ENCODE data around the gene CD36.

CD36 gene

GRCh38 chr7:80708123-80708522, 69.7 kb downstream of the CD36 start:
- Histone ChIP-seq H3K4me2 (ENCODE audit: low read depth, low read length) (no peak overlapping the region), H3K27ac (ENCODE audit: low read length) (no peak overlapping the region), H3K9ac (ENCODE audit: low read length) (no peak overlapping the region), H4K20me1 (ENCODE audit: insufficient read depth, low read length) (no peaks in the 10 kb centered on the region), H3K4me3 (ENCODE audit: low read length) (no peak overlapping the region), H2AFZ (ENCODE audit: low read length) (no peak overlapping the region), H3K9me3 (replicated peaks; ENCODE audit: insufficient read depth, low read length) (no peaks in the 10 kb centered on the region), H3F3A (ENCODE audit: insufficient read depth, low read length) (no peaks in the 10 kb centered on the region), H3K27me3 (replicated peaks; ENCODE audit: insufficient read depth, low read length) (no peaks in the 10 kb centered on the region), H3K9me2 (replicated peaks; ENCODE audit: insufficient read depth, low read length) (no peaks in the 10 kb centered on the region), H3K79me2 (ENCODE audit: low read length) (no peaks in the 10 kb centered on the region), H3K36me3 (replicated peaks; ENCODE audit: insufficient read depth, low read length) (no peaks in the 10 kb centered on the region), H3K4me1 (ENCODE audit: low read length) (no peaks in the 10 kb centered on the region)
- DNase-seq: no peak
- TF ChIP-seq EZH2 (optimal IDR thresholded peaks at IDR 0.05; ENCODE audit: low read depth, low read length): no peak
- TF ChIP-seq EZH2phosphoT487 (IDR thresholded peaks at IDR 0.05; ENCODE audit: low read length): no peak
- no peak for TF ChIP-seq CTCF (IDR thresholded peaks at IDR 0.05; ENCODE audit: low read length)

DNA sequence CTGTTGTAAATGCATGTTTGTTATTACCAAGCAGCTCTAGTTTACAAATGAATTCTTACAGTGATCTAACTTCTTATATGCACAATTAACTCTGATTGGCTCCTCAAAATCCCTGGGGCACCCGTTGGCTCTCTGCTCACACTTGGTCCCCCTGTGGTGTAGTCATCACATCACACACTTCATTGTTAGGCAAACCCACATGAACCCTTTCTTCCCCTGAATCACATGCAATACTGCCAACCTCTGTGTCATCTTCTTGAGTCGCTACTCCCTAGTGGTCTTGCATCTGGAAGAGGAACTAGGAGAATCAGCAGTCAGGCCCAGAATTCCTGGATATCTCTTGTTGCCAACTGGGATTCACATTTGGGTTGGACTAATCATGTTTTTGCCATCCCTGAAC, 73.1 kb downstream of the CD36 start:
- no peaks in the 10 kb centered on the region for H3K27me3 ChIP-seq (replicated peaks; ENCODE audit: insufficient read depth, low read length)
- no peak for TF ChIP-seq EZH2 (optimal IDR thresholded peaks at IDR 0.05; ENCODE audit: low read depth, low read length)
- TF ChIP-seq EZH2phosphoT487 (IDR thresholded peaks at IDR 0.05; ENCODE audit: low read length): no peak
- TF ChIP-seq CTCF (IDR thresholded peaks at IDR 0.05; ENCODE audit: low read length): no peak
- H3F3A ChIP-seq (ENCODE audit: insufficient read depth, low read length): no peaks in the 10 kb centered on the region
- no peak for DNase-seq
- no peaks in the 10 kb centered on the region for H4K20me1 ChIP-seq (ENCODE audit: insufficient read depth, low read length)
- no peak overlapping the region for H3K9ac ChIP-seq (ENCODE audit: low read length)
- H3K79me2 ChIP-seq (ENCODE audit: low read length): no peaks in the 10 kb centered on the region
- H3K4me1 ChIP-seq (ENCODE audit: low read length): no peaks in the 10 kb centered on the region
- H2AFZ ChIP-seq (ENCODE audit: low read length): no peak overlapping the region
- H3K9me2 ChIP-seq (replicated peaks; ENCODE audit: insufficient read depth, low read length): no peaks in the 10 kb centered on the region
- H3K27ac ChIP-seq (ENCODE audit: low read length): no peak overlapping the region
- H3K36me3 ChIP-seq (replicated peaks; ENCODE audit: insufficient read depth, low read length): no peaks in the 10 kb centered on the region
- H3K4me2 ChIP-seq (ENCODE audit: low read depth, low read length): no peak overlapping the region
- no peaks in the 10 kb centered on the region for H3K9me3 ChIP-seq (replicated peaks; ENCODE audit: insufficient read depth, low read length)
- H3K4me3 ChIP-seq (ENCODE audit: low read length): no peak overlapping the region

DNA sequence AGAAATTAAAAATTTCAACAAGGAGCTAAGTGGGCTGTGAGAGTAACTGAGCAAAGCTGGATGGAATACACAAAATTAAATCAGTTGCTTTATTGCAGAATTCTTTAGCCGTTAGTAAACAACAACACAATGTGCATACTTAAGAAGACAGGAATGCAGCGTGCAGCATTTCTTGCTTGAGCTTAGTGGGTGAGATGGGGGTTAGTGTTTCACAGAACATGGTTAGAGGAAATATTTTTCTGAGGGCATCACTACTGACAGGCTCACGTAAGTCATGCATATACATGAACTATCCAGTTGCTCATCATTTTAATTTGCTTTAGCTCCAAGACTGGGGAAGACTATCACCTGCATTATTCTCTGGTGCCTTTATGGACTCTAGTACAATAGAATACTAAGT, 80.8 kb downstream of the CD36 start:
- H3K9ac ChIP-seq (ENCODE audit: low read length): no peak overlapping the region
- H3K9me2 ChIP-seq (replicated peaks; ENCODE audit: insufficient read depth, low read length): no peaks in the 10 kb centered on the region
- DNase-seq: no peak
- H3K79me2 ChIP-seq (ENCODE audit: low read length): no peaks in the 10 kb centered on the region
- H2AFZ ChIP-seq (ENCODE audit: low read length): no peak overlapping the region
- H3F3A ChIP-seq (ENCODE audit: insufficient read depth, low read length): no peaks in the 10 kb centered on the region
- no peaks in the 10 kb centered on the region for H3K27me3 ChIP-seq (replicated peaks; ENCODE audit: insufficient read depth, low read length)
- TF ChIP-seq EZH2phosphoT487 (IDR thresholded peaks at IDR 0.05; ENCODE audit: low read length): no peak
- no peak for TF ChIP-seq CTCF (IDR thresholded peaks at IDR 0.05; ENCODE audit: low read length)
- TF ChIP-seq EZH2 (optimal IDR thresholded peaks at IDR 0.05; ENCODE audit: low read depth, low read length): no peak
- H3K4me2 ChIP-seq (ENCODE audit: low read depth, low read length): no peak overlapping the region
- no peaks in the 10 kb centered on the region for H3K4me1 ChIP-seq (ENCODE audit: low read length)
- H3K4me3 ChIP-seq (ENCODE audit: low read length): no peak overlapping the region
- H3K9me3 ChIP-seq (replicated peaks; ENCODE audit: insufficient read depth, low read length): no peaks in the 10 kb centered on the region
- no peaks in the 10 kb centered on the region for H4K20me1 ChIP-seq (ENCODE audit: insufficient read depth, low read length)
- H3K36me3 ChIP-seq (replicated peaks; ENCODE audit: insufficient read depth, low read length): no peaks in the 10 kb centered on the region
- no peak overlapping the region for H3K27ac ChIP-seq (ENCODE audit: low read length)

Measured in MM.1S (cell line).